ENCODE data around the gene ARL13A. TPM values are rescaled to one million over a fixed set of nuclear protein-coding genes. Genes with fewer than 3 reads are reported as not detected.
A peak's percentile ranks its signal among the peaks of the same experiment; 100 is the strongest.
"Not testable (repeated sequence)": the region's sequence is repeated elsewhere in the genome, so short reads cannot be mapped to it uniquely, and the experiment has no call there.

The ARL13A gene
- polyA plus RNA-seq (2014; cell fraction: cytosol; rRNA removed), result not detected in 2 replicates
- not detected in 2 replicates for polyA plus RNA-seq (2014; cell fraction: nucleus; rRNA removed)

GRCh38 chrX:100969408-100969807 lies at the start of gene ARL13A:
Gene ARL13A (plus strand): TSS chrX:100969708. CDS start chrX:100973690, 3,982 bp downstream.
- no peak for DNase-seq (ENCODE audit: low spot score)

- no peak for DNase-seq (ENCODE audit: low spot score)
Measured at GRCh38 chrX:100924375-100924774, 45.1 kb upstream of the ARL13A start.

GRCh38 chrX:100926453-100926852 lies 43.1 kb upstream of the ARL13A start:
- DNase-seq (ENCODE audit: low spot score), result no peak

- peak; percentile 26 for DNase-seq (ENCODE audit: low spot score)
Measured at GRCh38 chrX:100928660-100929613, 40.6 kb upstream of the ARL13A start, which contains the start of gene XKRX. Gene XKRX (minus strand): TSS chrX:100928917. CDS start chrX:100928304, 613 bp downstream.

- no peak for DNase-seq (ENCODE audit: low spot score)
Measured at GRCh38 chrX:100931218-100931924, 38.1 kb upstream of the ARL13A start.

- no peak for DNase-seq (ENCODE audit: low spot score)
Measured at GRCh38 chrX:100931925-100932285, 37.6 kb upstream of the ARL13A start.

- DNase-seq (ENCODE audit: low spot score), result no peak
Measured at GRCh38 chrX:100935767-100936166, 33.7 kb upstream of the ARL13A start.

GRCh38 chrX:100939333-100939732 lies 30.2 kb upstream of the ARL13A start:
- DNase-seq (ENCODE audit: low spot score), result no peak

- DNase-seq (ENCODE audit: low spot score), result no peak
Measured at GRCh38 chrX:100944601-100945000, 24.9 kb upstream of the ARL13A start.

GRCh38 chrX:100946299-100946927 lies 23.1 kb upstream of the ARL13A start:
- DNase-seq (ENCODE audit: low spot score), result no peak

- no peak for DNase-seq (ENCODE audit: low spot score)
Measured at GRCh38 chrX:100948557-100948956, 21.0 kb upstream of the ARL13A start.

- no peak for DNase-seq (ENCODE audit: low spot score)
Measured at GRCh38 chrX:100962811-100963210, 6.7 kb upstream of the ARL13A start.

GRCh38 chrX:100964362-100964761 lies 5.1 kb upstream of the ARL13A start:
- DNase-seq (ENCODE audit: low spot score), result no peak

GRCh38 chrX:100969936-100970335 lies 428 bp downstream of the ARL13A start:
- DNase-seq (ENCODE audit: low spot score), result peak; percentile 44

- no peak for DNase-seq (ENCODE audit: low spot score)
Measured at GRCh38 chrX:100973411-100973810, 3.9 kb downstream of the ARL13A start.

GRCh38 chrX:100975212-100975611 lies 5.7 kb downstream of the ARL13A start:
- no peak for DNase-seq (ENCODE audit: low spot score)

GRCh38 chrX:100976211-100976610 lies 6.7 kb downstream of the ARL13A start:
- DNase-seq (ENCODE audit: low spot score), result no peak

GRCh38 chrX:100979881-100980607 lies 10.5 kb downstream of the ARL13A start:
- DNase-seq (ENCODE audit: low spot score), result no peak

GRCh38 chrX:100980608-100981497 lies 11.3 kb downstream of the ARL13A start:
- no peak for DNase-seq (ENCODE audit: low spot score)

GRCh38 chrX:100981498-100981845 lies 12.0 kb downstream of the ARL13A start:
- not testable (repeated sequence) for DNase-seq (ENCODE audit: low spot score)

All from SK-N-DZ (cell line).